Measurements from ENCODE around the gene PIP5K1B. TPM values are rescaled to one million over a fixed set of nuclear protein-coding genes. Genes with fewer than 3 reads are reported as not detected.

PIP5K1B gene
- total and polyA plus RNA-seq, 2 of the 13 experiments (the other 11 are each of a cell fraction or from before 2014, with no cell fraction given), result 15.8 to 17.5 TPM

- Histone ChIP-seq H3K9me3 (ENCODE audit: low read length) (no peaks in the 10 kb centered on the region), H2AFZ (ENCODE audit: low read length) (no peak overlapping the region), H3K4me2 (ENCODE audit: low read depth, low read length) (no peak overlapping the region), H3K36me3 (replicated peaks in 1 of 2; ENCODE audit: control insufficient read depth in 1 of 2, insufficient read depth in 2 of 2, low read length in 2 of 2) (peaks cover 8 to 34% of the 10 kb centered on the region in 2 experiments; a peak in 4 of 5 replicates), H3K27me3 (ENCODE audit: control insufficient read depth in 1 of 2, insufficient read depth in 2 of 2, low read length in 2 of 2) (no peaks in the 10 kb centered on the region), H3K27ac (ENCODE audit: extremely low read length, insufficient read depth, low read length) (no peak overlapping the region), H4K20me1 (ENCODE audit: insufficient read depth, low read length) (no peaks in the 10 kb centered on the region), H3K9ac (ENCODE audit: insufficient read depth, low read depth, low read length) (no peak overlapping the region), H3K79me2 (ENCODE audit: insufficient read depth, low read length) (no peaks in the 10 kb centered on the region), H3K4me1 (ENCODE audit: insufficient read depth, low read length) (no peaks in the 10 kb centered on the region), H3K4me3 (replicated peaks in 1 of 3; ENCODE audit: insufficient read depth in 1 of 3, low read depth in 2 of 3, low read length in 3 of 3) (no peak overlapping the region)
- in situ Hi-C loops (cut with HindIII; ENCODE audit: extremely low pct_ligation_motif_present, low pct_unique_long_range_greater_than_20kb) (loop anchor here (10.0 kb wide), 1 partner anchor 76 kb away; no protein-coding TSS in a partner anchor), intact Hi-C loops (cut with micrococcal nuclease; ENCODE audit: unreplicated experiment) (no loop called here)
- BruUV-seq (replicated peaks), result no TSS peak
- ATAC-seq (no peak), FAIRE-seq (no peak), DNase-seq (ENCODE audit: low spot score) (no peak)
- POLR2A ChIA-PET, result no interaction called here
- CTCF ChIA-PET (ENCODE audit: low intra/inter-chr PET ratio, low total read pairs), result no interaction called here
- 100% methylated on average over 1 of the region's 1 CpG for WGBS (ENCODE audit: low lambda C conversion rate)
- no peak for TF ChIP-seq ZNF772 (CRISPR knock-in tag; IDR thresholded peaks at IDR 0.05)
- TF ChIP-seq TOE1 (CRISPR knock-in tag; IDR thresholded peaks at IDR 0.05), result no peak
- no peak for TF ChIP-seq ZNF30 (CRISPR knock-in tag; IDR thresholded peaks at IDR 0.05)
- TF ChIP-seq ZNF737 (CRISPR knock-in tag; IDR thresholded peaks at IDR 0.05; ENCODE audit: borderline replicate concordance), result no peak
- TF ChIP-seq POLR2G (IDR thresholded peaks at IDR 0.05; ENCODE audit: low read depth, low read length), result no peak
- TF ChIP-seq FOXP1 (IDR thresholded peaks at IDR 0.05), result no peak
- no peak for TF ChIP-seq FOXP1 (CRISPR knock-in tag; IDR thresholded peaks at IDR 0.05)
- TF ChIP-seq ZFP91 (CRISPR knock-in tag; IDR thresholded peaks at IDR 0.05; ENCODE audit: borderline replicate concordance), result no peak
- no peak for TF ChIP-seq SNAI1 (CRISPR knock-in tag; IDR thresholded peaks at IDR 0.05; ENCODE audit: borderline replicate concordance)
- no peak for TF ChIP-seq ZNF781 (CRISPR knock-in tag; IDR thresholded peaks at IDR 0.05; ENCODE audit: borderline replicate concordance, not compliant biosample characterization)
- no peak for TF ChIP-seq ISL2 (CRISPR knock-in tag; IDR thresholded peaks at IDR 0.05)
Measured at GRCh38 chr9:68920921-68921320, 215.9 kb downstream of the PIP5K1B start.
